CD4-positive, alpha-beta T cell treated with Interleukin-12 subunit alpha and Interleukin-12 subunit beta, for 1 hour (primary cell): Measurements from ENCODE around the gene SNX7.

Source experiments
- DNase-seq: peaks from one replicate; pipeline ENCODE4 v3.0.0-alpha.2; 2020

SNX7 gene

DNA sequence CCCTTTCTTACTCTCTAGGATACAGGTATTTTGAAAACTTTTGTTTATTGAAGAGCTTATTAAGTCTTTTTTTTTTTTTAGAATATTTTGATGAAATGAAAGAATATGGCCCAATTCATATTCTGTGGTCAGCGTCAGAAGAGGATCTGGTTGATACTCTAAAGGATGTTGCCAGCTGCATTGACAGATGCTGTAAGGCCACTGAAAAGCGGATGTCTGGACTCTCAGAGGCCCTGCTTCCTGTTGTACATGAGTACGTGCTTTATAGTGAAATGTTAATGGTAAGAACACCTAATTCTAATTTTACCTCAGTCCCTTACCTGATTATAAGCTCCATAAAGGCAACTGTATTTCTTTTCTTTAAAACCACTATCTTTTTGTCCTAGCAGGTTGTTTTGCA lies 37.1 kb downstream of the SNX7 start:
- no peak for DNase-seq

DNA sequence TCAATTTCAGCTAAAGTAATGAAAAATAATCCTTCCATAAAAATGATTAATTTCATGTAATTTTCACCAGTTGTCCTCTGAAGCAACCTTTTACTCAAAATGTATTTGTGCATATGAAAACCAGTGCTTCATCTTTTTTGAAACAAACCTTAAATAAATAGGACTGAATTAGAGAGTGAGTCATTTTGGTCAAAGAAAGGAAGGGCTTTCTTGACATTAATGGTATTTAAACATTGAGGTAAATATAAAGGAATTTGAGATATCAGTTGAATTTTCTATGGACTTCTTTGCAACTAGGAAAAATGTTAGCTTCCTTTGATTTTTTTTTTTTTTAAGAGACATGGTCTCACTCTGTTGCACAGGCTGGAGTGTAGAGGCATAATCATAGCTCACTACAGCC lies 38.7 kb downstream of the SNX7 start:
- DNase-seq, result no peak

DNA sequence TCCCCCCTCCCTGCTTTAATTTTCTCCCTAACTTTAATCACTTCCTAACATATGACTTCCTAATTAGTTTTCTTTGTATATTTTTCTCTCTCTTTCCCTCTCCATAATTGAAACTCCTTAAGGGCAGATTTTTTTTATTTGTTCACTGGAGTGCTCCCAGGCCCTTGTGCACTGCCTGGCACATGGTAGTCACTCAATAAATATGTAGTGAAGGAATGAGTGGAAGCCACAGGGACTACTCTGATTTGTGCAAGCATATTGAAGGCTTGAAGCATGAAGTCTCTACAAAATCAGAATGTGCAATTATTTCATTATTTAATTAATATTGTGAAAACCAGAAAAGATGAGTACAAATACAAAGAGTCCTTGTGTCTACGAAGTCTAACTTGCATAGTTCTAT lies 41.5 kb downstream of the SNX7 start:
- DNase-seq, result no peak

DNA sequence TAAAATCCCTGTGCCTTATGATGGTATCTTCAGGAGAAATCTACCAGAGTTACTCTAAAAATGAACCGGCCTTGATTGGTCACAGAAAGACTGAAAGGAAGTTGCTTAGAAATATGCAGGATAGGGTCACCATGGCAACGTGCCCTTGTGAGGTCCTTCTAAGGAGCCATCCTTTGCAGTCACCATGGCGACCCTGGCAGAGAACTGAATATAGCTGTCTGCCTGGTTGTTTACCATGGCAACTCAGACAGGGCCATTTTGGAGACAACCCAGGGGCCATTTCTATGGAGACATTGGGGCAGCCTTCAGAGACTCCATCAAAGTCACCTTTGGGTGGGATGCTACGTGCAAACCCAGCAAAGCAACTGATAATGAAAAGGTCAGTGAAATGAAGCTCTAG lies 43.0 kb downstream of the SNX7 start:
- DNase-seq, result no peak

DNA sequence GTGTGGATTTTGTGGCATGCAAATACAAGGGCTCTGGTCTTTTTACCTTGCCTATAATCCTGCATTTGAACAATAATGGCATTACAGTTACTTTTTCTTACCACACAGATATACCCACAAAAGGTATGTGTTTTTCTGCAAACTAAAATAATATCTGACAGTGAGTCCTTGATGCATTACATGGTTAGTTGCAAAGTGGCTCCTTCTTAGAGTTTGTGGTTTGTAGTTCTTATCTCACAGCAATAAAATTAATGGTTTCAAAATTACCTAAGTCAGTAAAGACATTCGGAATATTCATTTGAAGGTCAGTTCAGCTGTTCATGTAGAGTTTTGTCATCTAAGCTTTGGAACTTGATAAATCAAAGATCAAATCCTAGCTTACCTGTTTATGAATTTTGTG lies 43.5 kb downstream of the SNX7 start:
- no peak for DNase-seq

DNA sequence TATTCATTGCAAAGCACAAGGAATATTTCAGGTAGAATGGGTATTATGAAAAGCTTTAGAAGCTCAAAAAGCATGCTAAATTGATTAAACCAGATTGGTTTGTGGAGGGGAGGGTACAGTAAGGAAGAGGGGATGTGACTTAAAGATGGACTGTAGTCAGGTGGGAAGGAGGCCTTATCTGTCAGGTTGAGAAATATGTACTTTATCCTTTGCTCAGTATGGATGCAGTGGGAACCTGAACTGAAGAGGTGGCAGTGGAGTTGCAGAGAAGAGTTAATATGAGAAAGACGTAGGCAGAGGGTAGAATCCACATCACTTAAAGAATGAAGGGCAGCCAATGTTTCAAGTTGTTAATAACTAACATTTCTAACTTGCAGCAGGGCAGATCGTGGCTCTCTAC lies 44.1 kb downstream of the SNX7 start:
- no peak for DNase-seq

DNA sequence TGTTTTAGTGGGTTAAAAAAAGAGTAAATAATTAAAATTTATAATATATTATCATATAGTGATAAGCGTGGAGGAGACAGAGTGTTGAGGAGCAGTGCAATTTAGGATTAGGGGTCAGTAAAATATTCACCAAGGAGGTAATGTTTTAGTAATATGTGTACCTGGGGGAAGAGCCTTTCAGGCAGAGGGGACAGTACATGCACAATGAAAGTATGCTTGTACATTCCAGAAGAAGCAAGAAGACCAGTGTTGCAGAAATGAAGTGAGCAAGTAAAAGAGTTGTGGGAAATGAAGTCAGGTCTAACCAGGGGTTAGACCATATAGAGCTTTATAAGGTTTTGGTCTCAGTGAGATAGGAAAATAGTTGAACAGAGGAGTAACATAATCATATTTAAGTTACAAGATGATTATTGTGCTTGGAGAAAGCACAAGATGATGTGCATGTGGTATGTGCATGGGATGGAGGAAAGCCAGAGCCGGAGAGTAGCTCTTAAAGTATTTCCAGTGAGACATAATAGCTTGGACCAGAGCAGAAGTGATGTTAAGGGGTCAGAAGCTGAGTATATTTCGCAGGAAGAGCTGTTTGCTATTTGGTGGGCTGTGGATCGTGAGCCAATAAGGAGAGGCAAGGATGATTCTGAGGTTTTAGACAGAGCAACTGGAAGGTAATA lies 44.8 kb downstream of the SNX7 start:
- DNase-seq, result no peak

DNA sequence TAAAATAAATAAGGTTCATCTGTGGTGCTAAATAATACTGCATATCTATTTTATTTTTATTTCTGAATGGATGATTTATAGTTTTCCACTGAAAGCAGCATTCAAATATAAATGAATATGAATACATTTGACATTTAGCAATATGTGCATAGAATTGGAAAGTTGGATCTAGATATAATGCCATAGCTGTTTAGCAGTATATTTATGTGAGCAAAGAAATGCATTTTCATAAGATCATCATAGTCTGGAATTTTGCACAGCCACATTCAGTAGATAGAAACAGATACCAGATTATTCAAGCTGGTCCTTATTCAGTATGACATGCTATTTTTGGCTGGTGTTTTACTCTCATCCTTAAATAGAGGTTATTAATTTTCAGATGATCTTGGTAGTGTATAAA lies 46.0 kb downstream of the SNX7 start:
- no peak for DNase-seq

DNA sequence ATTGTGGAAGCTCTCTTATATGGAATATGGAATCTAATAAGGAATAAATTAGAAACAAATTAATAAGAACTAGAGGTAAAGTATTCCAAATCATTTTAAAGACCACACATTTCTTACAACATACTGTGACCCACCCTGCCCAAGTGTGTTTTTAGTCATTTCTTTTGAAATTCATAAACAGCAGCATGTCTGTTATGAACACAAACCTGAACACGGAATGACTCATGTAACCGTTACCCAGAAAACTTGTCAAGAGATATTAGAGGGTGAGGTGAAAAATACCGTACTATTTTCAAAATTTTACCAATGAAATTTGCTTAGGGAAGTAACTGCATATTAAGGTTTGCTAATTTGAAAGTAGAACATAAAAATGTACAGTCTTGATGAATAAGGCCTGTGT lies 48.4 kb downstream of the SNX7 start:
- no peak for DNase-seq

DNA sequence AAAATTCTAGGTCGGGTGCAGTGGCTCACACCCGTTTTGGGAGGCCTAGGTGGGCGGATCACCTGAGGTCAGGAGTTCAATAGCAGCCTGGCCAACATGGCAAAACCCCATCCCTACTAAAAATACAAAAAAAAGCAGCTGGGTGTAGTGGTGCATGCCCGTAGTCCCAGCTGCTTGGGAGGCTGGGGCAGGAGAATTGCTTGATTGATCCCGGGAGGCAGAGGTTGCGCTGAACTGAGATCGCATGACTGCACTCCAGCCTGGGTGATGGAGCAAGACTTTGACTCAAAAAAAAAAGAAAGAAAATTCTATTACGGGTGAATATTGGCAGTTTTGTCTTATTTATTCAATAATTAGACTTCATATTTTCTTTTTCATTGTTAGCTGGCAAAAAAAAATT lies 62.1 kb downstream of the SNX7 start:
- DNase-seq, result no peak

DNA sequence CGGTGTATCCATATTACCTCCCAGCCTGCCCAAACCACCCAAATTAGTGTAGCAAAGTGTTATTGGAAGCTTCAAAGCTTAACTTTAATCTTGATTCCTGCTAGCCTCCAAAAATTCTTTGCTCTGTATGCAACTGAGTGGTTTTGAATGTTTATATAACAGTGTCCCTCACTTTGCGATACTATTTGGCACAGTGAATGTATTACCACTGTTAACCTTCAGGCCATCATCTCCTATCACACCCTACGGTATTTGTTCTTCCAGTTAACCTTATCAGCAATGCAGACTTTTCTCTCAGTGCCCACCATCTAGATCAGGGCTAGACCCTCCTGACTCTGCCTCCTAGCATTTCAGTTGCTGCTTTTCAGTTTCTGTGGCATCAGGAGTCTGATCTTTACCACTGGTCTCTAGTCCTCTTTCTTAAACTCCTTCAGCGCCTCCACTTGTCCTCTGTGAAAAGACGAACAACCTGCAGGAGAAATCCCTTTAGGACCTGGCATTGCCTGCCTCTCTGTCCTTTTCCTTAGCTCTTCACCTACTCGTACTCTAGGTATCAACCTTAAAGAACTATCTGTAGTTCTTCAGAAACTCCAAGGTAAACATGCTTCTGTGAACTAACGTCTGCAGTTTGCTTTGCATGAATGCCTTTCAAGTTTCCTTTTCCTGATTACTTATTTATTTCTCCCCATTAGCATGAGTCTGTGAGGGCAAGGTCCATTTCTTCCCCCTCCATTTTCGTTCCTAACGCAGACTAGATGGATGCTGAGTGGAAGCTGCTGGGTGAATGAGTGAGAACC lies 71.7 kb downstream of the SNX7 start:
- no peak for DNase-seq

DNA sequence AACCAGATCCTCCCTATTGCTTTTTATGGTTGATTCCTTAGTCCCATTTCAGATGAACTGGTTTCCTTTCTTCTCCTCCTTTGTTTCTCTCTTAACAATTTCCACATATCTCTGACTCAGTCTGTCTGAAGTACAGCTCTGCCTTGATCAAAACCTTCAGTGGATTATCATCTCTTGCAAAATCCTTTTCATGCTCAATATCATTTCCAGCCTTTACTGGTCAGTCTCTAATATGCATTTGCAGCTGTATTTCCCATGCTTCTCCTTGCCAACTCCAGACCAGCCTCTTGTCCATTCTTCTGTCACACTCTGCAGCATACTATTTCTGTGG lies 72.2 kb downstream of the SNX7 start:
- DNase-seq, result no peak

DNA sequence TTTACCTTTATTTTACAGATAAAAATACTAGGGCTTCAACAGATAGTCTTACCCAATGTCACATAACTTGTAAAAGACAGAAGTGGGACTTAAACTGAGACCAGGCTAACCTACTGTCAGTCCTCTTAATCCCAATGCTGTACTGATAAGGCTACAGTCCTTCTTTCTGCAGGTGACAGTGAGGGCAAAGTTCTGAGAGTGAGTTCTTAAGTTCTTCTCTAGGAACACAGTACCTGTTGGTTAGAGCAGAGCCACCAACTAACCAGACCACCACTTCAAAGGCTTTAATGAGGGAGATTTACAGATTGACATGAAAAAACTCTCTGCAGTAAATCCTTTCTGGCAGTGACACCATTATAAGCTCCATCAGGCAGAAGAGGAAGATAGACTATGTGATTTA lies 74.2 kb downstream of the SNX7 start:
- no peak for DNase-seq

DNA sequence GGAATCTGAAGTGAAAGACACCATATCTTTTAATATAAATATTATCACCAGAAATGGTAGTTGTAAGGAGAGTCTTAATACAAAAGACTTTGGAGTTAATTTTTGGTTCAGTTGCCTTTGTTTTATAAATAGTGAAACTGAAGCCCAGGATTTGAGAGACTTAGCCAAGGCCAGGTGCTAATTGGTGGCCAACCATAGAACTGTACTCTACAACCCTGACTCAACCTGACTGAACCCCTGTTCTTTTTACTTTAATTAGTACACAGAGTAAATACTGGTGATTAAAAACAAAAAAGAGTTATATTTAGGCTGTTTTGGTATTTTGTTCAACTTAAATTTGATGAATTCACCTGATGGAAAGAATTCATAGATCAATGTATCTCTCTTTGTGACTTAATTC lies 76.3 kb downstream of the SNX7 start:
- DNase-seq, result no peak

DNA sequence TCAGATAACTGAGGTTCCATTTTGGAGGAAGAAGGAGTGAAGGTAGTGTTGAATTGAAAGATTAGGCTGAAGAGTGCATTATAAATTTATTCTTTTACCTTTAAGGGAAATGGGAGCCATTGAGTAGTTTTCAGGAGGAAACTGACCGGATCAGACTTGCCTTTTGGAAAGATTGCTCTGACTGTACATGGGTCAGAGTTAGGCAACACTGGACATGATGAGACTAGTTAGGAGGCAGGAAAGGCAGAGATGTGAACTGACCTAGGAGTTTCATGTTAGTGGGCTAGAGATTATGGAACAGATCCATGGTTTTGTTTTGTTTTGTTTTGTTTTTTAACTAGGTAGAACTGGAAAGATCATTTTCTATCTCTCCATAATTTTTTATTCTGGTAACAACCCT lies 78.2 kb downstream of the SNX7 start:
- no peak for DNase-seq

DNA sequence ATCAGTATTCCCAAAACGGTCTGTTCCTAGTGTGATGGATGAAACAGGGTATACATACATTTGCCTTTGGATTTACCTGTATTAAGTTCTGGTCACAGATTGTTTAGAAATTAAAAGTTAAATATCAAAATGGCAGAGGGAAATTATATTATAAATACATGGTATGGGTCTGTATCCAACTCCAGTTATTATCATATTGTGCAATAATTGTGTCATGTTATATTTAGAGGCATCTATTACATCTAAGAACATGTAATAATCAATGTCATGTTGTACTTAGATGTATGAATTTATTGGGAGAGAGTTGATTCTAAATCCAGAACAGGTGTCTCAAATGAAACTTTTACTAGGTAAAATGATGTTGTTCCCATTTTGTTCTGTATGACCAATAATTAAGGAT lies 79.6 kb downstream of the SNX7 start:
- DNase-seq, result no peak

DNA sequence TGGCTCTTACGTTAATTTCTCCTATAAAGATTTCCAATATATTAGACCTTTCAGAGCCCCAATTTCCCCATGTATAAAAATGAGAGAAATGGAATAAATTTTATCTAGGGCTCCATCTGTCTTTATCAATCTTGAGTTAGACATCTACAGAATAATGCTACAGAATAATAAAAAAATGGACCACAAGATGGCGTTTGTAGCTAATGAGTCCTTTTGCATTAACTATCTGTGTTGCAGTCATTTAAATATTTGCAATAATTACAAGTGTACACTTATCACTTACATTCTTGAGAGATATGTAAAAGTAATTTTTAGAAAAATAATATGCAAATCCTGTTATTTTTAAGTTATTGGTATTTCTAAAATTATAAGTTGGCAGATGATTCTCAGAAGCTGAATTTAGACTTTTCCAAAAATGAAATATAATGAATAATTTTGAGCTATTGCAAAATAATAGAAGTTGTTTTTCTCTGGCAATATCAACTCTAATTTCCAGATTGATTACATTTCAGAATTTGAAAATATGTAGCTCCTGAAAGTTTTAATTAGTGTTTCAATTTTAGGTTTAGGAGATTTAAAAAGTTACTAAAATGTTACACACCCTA lies 87.7 kb downstream of the SNX7 start:
- peak; percentile 35 for DNase-seq

DNA sequence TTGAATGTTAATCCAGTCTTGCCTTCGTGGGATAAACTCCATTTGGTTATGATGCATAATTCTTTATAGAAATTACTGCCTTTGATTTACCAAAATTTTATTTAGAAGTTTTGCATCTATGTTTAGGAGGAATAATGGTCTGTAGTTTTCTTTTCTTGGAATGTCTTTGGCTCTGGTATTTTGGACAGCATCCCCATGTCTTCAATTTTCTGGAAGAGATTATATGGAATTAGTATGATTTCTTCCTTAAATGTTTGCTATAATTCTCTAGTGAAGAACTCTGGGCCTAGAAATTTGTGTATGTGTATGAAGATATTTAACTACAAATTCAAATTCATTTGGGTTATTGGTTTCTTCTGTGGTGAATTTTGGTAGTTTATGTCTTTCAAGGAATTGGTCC lies 92.7 kb downstream of the SNX7 start:
- DNase-seq, result no peak

DNA sequence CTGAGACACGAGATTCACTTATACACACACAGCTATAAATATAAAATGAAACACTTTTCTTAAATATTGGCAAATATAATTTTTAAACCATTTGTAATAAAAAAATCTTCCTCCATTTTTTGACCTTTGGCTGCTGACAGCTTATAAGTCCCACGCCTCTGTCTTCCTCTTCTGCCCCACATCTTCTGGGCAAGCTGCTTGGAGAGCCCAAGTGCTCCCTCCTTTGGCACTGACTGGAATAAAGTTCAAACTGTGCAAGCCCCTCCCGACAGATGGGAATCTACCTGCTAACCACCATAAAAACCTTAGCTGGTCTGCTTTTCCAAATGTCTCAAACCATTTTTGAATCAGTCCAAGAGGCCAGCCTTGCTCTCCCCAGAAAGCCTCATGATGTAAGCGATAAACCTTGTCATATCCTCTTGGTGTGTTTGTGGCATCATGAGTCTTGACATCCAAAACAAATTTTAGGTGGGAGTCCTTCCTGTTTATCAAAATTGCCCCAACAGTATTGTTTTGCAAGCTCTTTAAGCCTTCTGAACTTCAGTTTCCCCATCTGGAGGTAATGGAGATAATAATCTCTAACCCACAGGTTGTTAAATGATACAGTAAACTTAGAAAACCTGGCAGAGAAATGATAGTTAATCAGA lies 99.8 kb downstream of the SNX7 start:
- no peak for DNase-seq

DNA sequence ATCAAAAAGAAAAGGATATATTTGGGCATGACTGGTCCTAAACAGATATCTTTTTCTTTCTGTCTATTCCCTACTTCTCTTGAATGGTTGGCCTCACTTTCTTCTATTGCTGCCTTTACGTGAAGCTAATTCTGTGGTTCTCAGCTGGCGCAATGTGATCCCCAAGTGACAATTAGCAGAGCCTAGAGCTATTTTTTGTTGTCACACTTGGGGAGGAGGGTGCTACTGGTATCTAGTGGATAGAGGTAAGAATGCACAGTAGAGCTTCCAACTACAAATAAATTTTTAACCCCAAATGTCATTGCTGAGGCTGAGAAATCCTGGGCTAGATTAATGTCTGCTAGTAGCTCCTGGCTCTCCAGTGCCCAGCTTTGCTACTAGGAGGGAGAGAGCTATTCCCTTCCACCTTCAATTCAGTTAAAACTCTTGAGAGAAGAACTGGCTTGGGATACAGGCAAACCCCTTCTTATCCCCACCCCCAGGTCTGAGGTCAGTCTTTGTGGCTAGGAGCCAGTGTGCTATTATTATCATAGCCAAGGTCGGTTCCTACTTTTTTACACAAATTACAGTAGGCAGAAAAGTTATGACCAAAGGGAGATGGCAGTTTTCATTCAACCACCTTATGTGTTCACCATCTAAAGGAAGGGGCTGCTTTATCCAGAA lies 102.1 kb downstream of the SNX7 start:
- no peak for DNase-seq

DNA sequence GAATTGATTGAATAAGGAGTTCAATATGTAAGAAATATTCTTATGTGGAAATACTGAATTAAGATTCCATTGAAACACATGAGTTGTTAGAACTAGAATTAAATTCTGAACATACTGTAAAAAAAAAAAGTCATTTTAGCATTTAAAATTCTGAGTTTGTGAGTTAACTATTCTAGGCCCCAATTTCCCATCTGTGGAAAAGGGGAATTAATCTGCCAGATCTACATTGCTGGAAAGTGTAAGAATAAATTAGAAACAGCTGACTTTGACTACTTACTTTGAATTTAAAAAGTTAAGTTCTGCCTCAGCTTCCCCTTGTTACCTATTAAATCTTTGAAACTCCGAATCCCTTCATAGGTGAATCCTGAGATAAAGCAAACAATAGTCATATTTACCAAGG lies 103.0 kb downstream of the SNX7 start:
- no peak for DNase-seq

DNA sequence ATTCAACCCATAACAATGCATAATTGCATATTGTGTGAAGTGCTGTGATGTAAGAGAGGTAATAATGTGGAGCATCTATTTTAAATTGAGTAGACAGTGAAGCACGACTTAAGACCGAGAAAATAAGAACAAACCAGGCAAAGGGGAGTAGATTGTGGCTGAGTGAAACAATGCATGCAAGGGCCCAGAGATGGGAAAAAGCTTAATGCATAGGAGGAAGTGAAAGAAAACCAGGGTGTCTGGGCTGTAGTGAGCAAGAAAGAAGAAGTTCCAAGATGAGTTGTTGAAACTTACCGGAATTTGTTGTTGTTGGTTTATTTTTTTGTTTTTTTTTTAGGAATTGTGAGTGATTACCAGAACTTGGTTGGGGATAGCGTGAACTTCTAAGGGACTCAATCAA lies 104.7 kb downstream of the SNX7 start:
- no peak for DNase-seq

DNA sequence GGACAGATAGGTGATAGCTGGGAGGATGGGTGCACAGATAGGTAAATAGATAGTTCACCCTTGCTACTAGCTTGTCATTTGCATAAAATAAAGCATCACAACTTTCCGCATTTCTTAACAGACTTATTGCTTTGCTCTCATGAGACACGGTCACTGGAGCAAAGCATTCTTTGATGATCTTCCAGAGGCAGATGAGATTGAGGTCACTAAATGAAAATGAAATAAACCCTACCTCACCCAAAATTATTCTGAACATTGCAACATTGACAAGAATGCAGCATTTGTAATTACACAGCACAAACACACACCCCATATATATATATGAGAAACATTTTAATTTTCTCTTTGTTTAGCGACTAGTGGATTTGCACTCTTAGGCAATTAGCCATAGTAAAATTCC lies 107.6 kb downstream of the SNX7 start:
- no peak for DNase-seq

DNA sequence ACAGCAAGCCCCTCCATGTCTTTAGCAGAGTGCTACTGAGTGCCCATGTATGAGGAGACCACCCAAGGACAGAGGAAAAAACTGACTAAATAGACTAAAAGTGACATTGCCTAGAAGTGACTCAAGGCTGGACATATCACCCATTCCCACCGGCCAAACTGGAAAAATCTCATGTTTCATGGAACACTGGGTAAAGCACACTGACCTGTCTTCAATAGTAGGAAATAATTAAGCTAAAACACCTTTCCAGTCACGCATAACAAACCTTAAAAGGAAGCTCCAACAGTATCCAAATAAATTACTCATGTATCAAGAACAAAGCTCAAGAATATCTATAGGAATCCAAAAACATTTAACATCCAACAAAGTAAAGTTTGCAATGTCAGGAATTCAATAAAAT lies 120.4 kb downstream of the SNX7 start:
- DNase-seq, result no peak
